HCT116 (cell line): ENCODE data around the gene LAMTOR5.
"Not testable (repeated sequence)": the region's sequence is repeated elsewhere in the genome, so short reads cannot be mapped to it uniquely, and the experiment has no call there.

Experiments
- SP1 ChIP-seq: IDR thresholded peaks from 2 replicates; pipeline ENCODE4 v1.6.1; 2012; ENCODE audit warnings: low read depth
- ZNF274 ChIP-seq: fragments of 200-500 bp; sonication (Bioruptor generic); IDR thresholded peaks from 2 replicates; pipeline ENCODE4 v1.6.1; 2014; ENCODE audit warnings: mild to moderate bottlenecking, low read depth, low read length, inconsistent platforms
- TF ChIP-seq, protein P1 (sequence below), 3 experiments: fragments of 200-600 bp in 1 of 3; sonication (generic) in 1 of 3; IDR thresholded peaks in 2 of 3; conservative IDR thresholded peaks in 1 of 3; 2 replicates each; pipeline ENCODE4 v1.5.1; 2012 to 2017; ENCODE audit warnings: low read depth in 2 of 3, low read length in 2 of 3, antibody characterized with exemption in 1 of 3, borderline replicate concordance in 1 of 3, control low read depth in 1 of 3, mild to moderate bottlenecking in 1 of 3, mixed read lengths in 1 of 3, mixed run types in 1 of 3, moderate library complexity in 1 of 3; ENCODE audit not compliant: insufficient read depth in 1 of 3

GRCh38 chr1:110413045-110413444, 5.6 kb upstream of the LAMTOR5 start:
- not testable (repeated sequence) for TF ChIP-seq ZNF274, SP1
- TF ChIP-seq, protein P1, sequence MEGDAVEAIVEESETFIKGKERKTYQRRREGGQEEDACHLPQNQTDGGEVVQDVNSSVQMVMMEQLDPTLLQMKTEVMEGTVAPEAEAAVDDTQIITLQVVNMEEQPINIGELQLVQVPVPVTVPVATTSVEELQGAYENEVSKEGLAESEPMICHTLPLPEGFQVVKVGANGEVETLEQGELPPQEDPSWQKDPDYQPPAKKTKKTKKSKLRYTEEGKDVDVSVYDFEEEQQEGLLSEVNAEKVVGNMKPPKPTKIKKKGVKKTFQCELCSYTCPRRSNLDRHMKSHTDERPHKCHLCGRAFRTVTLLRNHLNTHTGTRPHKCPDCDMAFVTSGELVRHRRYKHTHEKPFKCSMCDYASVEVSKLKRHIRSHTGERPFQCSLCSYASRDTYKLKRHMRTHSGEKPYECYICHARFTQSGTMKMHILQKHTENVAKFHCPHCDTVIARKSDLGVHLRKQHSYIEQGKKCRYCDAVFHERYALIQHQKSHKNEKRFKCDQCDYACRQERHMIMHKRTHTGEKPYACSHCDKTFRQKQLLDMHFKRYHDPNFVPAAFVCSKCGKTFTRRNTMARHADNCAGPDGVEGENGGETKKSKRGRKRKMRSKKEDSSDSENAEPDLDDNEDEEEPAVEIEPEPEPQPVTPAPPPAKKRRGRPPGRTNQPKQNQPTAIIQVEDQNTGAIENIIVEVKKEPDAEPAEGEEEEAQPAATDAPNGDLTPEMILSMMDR (IDR thresholded peaks at IDR 0.05 in 2 of 3, conservative IDR thresholded peaks at IDR 0.05 in 1 of 3; ENCODE audit: borderline replicate concordance in 1 of 3, insufficient read depth in 1 of 3, low read depth in 2 of 3, low read length in 2 of 3): not testable (repeated sequence)
